Hair follicular keratinocyte (primary cell): ENCODE measurements around the gene CYP51A1. TPM values are rescaled to one million over a fixed set of nuclear protein-coding genes. Genes with fewer than 3 reads are reported as not detected.

ENCODE experiments used
- total RNA-seq: library from RNA; depleted of rRNA; stranded (reverse); fragments of >200 nt; gene quantifications from 2 replicates; pipeline ENCODE4 v1.2.3, GENCODE V29; 2015

Gene CYP51A1
- total RNA-seq = 217 and 250 TPM in 2 replicates

DNA sequence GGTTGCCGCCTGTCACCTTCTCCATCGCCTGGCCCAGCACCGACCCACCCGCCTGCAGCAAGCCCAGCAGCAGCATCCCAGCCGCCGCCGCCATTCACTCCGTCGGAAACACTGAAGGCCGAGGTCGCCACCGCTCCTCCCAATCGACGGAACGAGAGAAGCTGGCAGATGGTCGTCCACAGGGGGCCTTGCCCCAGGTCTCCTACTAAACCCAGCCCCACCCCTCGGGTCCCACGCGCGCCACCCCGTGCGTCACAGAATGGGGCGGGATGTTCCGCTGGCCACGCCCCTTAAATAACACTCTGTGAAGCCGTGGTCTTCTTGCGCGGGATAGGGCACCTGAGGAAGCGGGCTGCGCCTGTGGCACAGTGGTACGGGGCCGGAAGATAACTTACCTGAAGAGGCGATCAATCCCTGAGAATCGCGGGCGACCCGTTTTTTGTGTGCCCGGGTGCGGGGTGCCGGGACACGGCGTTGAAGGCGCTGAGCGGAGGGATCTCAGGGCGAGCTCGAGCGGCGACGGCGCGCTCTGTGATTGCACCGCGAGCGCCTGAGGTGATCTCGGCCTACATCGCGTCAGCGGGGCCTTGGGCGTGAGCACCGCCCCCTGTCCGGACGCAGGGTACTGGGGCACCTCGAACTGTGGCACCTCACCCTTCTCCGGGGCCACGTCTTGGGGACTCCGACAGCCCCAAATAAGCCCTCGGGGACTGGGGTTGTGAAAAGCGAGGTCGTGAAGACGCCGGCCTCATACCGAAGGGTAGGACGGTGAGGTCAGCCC lies at the start of gene CYP51A1:
Gene CYP51A1, minus strand, starts transcription at position 207 of the 781 bp plus-strand sequence. Its CDS starts 113 bp downstream, at position 94.

GRCh38 chr7:92178928-92179924 lies 44.9 kb upstream of the CYP51A1 start, which contains the start of gene LRRD1:
Gene LRRD1, minus strand, starts transcription at chr7:92179142. Its CDS starts 13,940 bp downstream, at chr7:92165202.

Other genes starting within 250 kb of the CYP51A1 start
- gene AKAP9, start 193.6 kb downstream of the CYP51A1 start, total RNA-seq = 10.5 and 18.7 TPM in 2 replicates
- not detected in 2 replicates for gene LRRD1, start 44.7 kb upstream of the CYP51A1 start, total RNA-seq
- 19.6 and 23.2 TPM in 2 replicates for gene KRIT1, start 111.4 kb upstream of the CYP51A1 start, total RNA-seq
- gene ANKIB1, start 111.5 kb upstream of the CYP51A1 start, total RNA-seq = 22.3 and 27.5 TPM in 2 replicates